H9 (cell line): Measurements from ENCODE around the gene CCDC9B. TPM values are rescaled to one million over a fixed set of nuclear protein-coding genes. Genes with fewer than 3 reads are reported as not detected.

Source experiments
- DNase-seq: peaks from one replicate; pipeline ENCODE4 v3.0.0-alpha.2; 2017
- H2AFZ ChIP-seq: one replicate; pipeline ENCODE4 v1.6.1; 2013; ENCODE audit warnings: mild to moderate bottlenecking, low read length, control low read depth, moderate library complexity
- H2AK5ac ChIP-seq: 2 replicates; pipeline ENCODE4 v1.6.1; 2013; ENCODE audit warnings: low read length, control low read depth, mixed read lengths; ENCODE audit not compliant: insufficient read length
- H2BK120ac ChIP-seq: one replicate; pipeline ENCODE4 v1.6.1; 2013; ENCODE audit warnings: low read depth, mild to moderate bottlenecking, low read length, control low read depth, inconsistent platforms; ENCODE audit not compliant: poor library complexity, severe bottlenecking
- H2BK12ac ChIP-seq: 2 replicates; pipeline ENCODE4 v1.6.1; 2013; ENCODE audit warnings: low read length, control low read depth, mixed read lengths, low read depth; ENCODE audit not compliant: insufficient read length
- H2BK15ac ChIP-seq: 2 replicates; pipeline ENCODE4 v1.6.1; 2013; ENCODE audit warnings: low read depth, low read length, control low read depth
- H2BK20ac ChIP-seq: one replicate; pipeline ENCODE4 v1.6.1; 2013; ENCODE audit warnings: low read depth, mild to moderate bottlenecking, low read length, control low read depth, inconsistent platforms; ENCODE audit not compliant: poor library complexity, severe bottlenecking
- H2BK5ac ChIP-seq: 2 replicates; pipeline ENCODE4 v1.6.1; 2013; ENCODE audit warnings: low read length, control low read depth, mixed read lengths; ENCODE audit not compliant: insufficient read length
- H3K14ac ChIP-seq: 2 replicates; pipeline ENCODE4 v1.6.1; 2013; ENCODE audit warnings: low read length, control low read depth; ENCODE audit not compliant: insufficient read depth
- H3K18ac ChIP-seq: 2 replicates; pipeline ENCODE4 v1.6.1; 2013; ENCODE audit warnings: low read depth, mild to moderate bottlenecking, mixed read lengths, low read length, control low read depth; ENCODE audit not compliant: insufficient read length
- H3K23ac ChIP-seq: 2 replicates; pipeline ENCODE4 v1.6.1; 2013; ENCODE audit warnings: low read length, control low read depth, mixed read lengths, low read depth; ENCODE audit not compliant: insufficient read length
- H3K23me2 ChIP-seq: 2 replicates; pipeline ENCODE4 v1.6.1; 2013; ENCODE audit warnings: low read depth, mild to moderate bottlenecking, mixed read lengths, low read length, control low read depth; ENCODE audit not compliant: insufficient read length, poor library complexity, severe bottlenecking
- H3K27ac ChIP-seq: 2 replicates; pipeline ENCODE4 v1.5.1; 2013; ENCODE audit warnings: low read length, control low read depth, mixed read lengths, low read depth; ENCODE audit not compliant: insufficient read length
- H3K27me3 ChIP-seq: 2 replicates; pipeline ENCODE4 v1.6.1; 2013; ENCODE audit warnings: low read length, control low read depth, inconsistent platforms; ENCODE audit not compliant: insufficient read depth
- H3K4ac ChIP-seq: 2 replicates; pipeline ENCODE4 v1.6.1; 2013; ENCODE audit warnings: low read depth, mild to moderate bottlenecking, control low read depth, inconsistent platforms, low read length, moderate library complexity
- H3K4me1 ChIP-seq: 2 replicates; pipeline ENCODE4 v1.6.1; 2013; ENCODE audit warnings: low read length, control low read depth, inconsistent platforms; ENCODE audit not compliant: insufficient read depth
- H3K4me2 ChIP-seq: 2 replicates; pipeline ENCODE4 v1.6.1; 2013; ENCODE audit warnings: low read length, control low read depth, mixed read lengths; ENCODE audit not compliant: insufficient read length, insufficient read depth
- H3K56ac ChIP-seq: 2 replicates; pipeline ENCODE4 v1.6.1; 2013; ENCODE audit warnings: low read depth, mild to moderate bottlenecking, mixed read lengths, low read length, control low read depth; ENCODE audit not compliant: insufficient read length
- H3K79me1 ChIP-seq: 2 replicates; pipeline ENCODE4 v1.6.1; 2013; ENCODE audit warnings: low read depth, mild to moderate bottlenecking, moderate library complexity, low read length, control low read depth, inconsistent platforms; ENCODE audit not compliant: insufficient read depth, poor library complexity, severe bottlenecking
- H3K79me2 ChIP-seq: 2 replicates; pipeline ENCODE4 v1.6.1; 2013; ENCODE audit warnings: low read length, control low read depth, inconsistent platforms; ENCODE audit not compliant: insufficient read depth
- H3K9ac ChIP-seq: 2 replicates; pipeline ENCODE4 v1.6.1; 2013; ENCODE audit warnings: low read length, control low read depth, mixed read lengths; ENCODE audit not compliant: insufficient read length; ENCODE audit errors: extremely low read depth
- H3K9me3 ChIP-seq: one replicate; pipeline ENCODE4 v1.6.1; 2013; ENCODE audit warnings: low read depth, low read length, inconsistent platforms; ENCODE audit not compliant: control insufficient read depth
- H3T11ph ChIP-seq: one replicate; pipeline ENCODE4 v1.6.1; 2013; ENCODE audit warnings: mild to moderate bottlenecking, low read length, control low read depth, inconsistent platforms
- H4K20me1 ChIP-seq: one replicate; pipeline ENCODE4 v1.6.1; 2013; ENCODE audit not compliant: control insufficient read depth, insufficient read length, insufficient read depth
- H4K5ac ChIP-seq: 2 replicates; pipeline ENCODE4 v1.6.1; 2013; ENCODE audit warnings: low read depth, mild to moderate bottlenecking, mixed read lengths, low read length, control low read depth; ENCODE audit not compliant: insufficient read length
- H4K8ac ChIP-seq: replicated peaks from 2 replicates; pipeline ENCODE4 v1.6.1; 2013; ENCODE audit warnings: low read length, control low read depth, mixed read lengths, low read depth; ENCODE audit not compliant: insufficient read length
- H4K91ac ChIP-seq: 2 replicates; pipeline ENCODE4 v1.6.1; 2013; ENCODE audit warnings: low read depth, mild to moderate bottlenecking, moderate library complexity, mixed read lengths, low read length, control low read depth; ENCODE audit not compliant: insufficient read length
- H3K27ac Mint-ChIP-seq, 3 experiments: 2 replicates in 2 of 3; 3 replicates in 1 of 3; pipeline ENCODE4 v1.8.0; 2020 to 2021; ENCODE audit warnings: mixed read lengths in 3 of 3, mild to moderate bottlenecking in 1 of 3, moderate library complexity in 1 of 3
- H3K27me3 Mint-ChIP-seq: 2 replicates; pipeline ENCODE4 v1.8.0; 2021; ENCODE audit warnings: low read depth, mild to moderate bottlenecking, moderate library complexity, mixed read lengths
- H3K36me3 Mint-ChIP-seq, 3 experiments: 2 replicates in 2 of 3; 3 replicates in 1 of 3; pipeline ENCODE4 v1.8.0; 2020 to 2021; ENCODE audit warnings: low read depth in 3 of 3, mixed read lengths in 3 of 3; ENCODE audit not compliant: insufficient read depth in 1 of 3
- H3K4me1 Mint-ChIP-seq, 2 experiments: 2 replicates each; pipeline ENCODE4 v1.8.0; 2020; ENCODE audit warnings: mixed read lengths in 2 of 2
- H3K4me3 Mint-ChIP-seq, 2 experiments: 2 replicates in 1 of 2; 3 replicates in 1 of 2; pipeline ENCODE4 v1.8.0; 2020 to 2021; ENCODE audit warnings: mild to moderate bottlenecking in 2 of 2, mixed read lengths in 2 of 2, moderate library complexity in 1 of 2
- H3K9me3 Mint-ChIP-seq, 2 experiments: 2 replicates in 1 of 2; 3 replicates in 1 of 2; pipeline ENCODE4 v1.8.0; 2020; ENCODE audit warnings: mild to moderate bottlenecking in 2 of 2, mixed read lengths in 2 of 2, moderate library complexity in 1 of 2
- CTCF ChIP-seq: fragments of 200-600 bp; sonication (generic); conservative IDR thresholded peaks from 3 replicates; pipeline ENCODE4 v1.8.0; 2021; ENCODE audit warnings: antibody characterized with exemption, mild to moderate bottlenecking
- WGBS: extraction: QIAGEN DNeasy Blood & Tissue Kit; methylation state at CpG from one replicate; pipeline ENCODE4 v1.1.7; 2013; ENCODE audit warnings: missing lambda C conversion rate, low lambda C conversion rate, mixed read lengths; ENCODE audit not compliant: insufficient read length; ENCODE audit errors: extremely low coverage; 5-methylcytosine and 5-hydroxymethylcytosine counted together
- total RNA-seq: library from RNA; stranded (reverse); gene quantifications from 2 replicates; pipeline ENCODE4 v1.2.1, GENCODE V29; 2021

Gene CCDC9B
- total RNA-seq, 1 experiment from 2014 or later: 0.48 TPM

DNA sequence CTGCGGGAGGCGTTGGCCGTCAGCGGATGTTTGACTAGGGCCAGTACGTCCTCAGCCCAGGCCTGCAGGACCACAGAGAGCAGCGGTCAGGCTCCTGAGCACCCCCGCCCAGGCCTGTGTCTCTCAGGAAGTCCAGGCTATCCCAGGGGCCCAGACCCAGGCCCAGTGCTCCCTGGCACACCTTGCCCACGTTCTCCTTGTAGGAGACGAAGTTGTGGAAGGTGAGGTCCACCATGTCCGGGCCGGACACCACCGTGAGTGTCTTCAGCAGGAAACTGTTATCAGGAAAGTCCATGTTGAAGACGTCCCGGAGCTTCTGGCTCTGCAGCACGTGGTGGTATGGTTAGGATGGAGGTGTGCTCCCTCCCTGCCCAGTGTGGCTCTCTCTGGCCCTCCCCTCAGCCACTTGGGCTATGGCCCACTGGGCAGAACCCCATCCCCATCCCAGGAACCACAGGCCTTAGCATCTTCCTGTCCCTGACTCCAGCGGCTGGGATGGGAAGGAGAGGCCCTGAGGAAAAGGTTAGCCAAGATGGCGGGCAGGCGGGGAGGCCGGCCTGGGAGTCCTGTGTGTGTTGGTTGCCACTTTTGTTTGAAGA is 38.4 kb downstream of the CCDC9B start:
- no peak overlapping the region for H3K9ac ChIP-seq
- H3K9me3 ChIP-seq: no peaks in the 10 kb centered on the region
- TF ChIP-seq CTCF: no peak
- H3K4ac ChIP-seq: no peak overlapping the region
- H3K27me3 ChIP-seq: no peaks in the 10 kb centered on the region
- no peak overlapping the region for H3K56ac ChIP-seq
- H4K8ac ChIP-seq: no peak overlapping the region
- no peak overlapping the region for H3K4me2 ChIP-seq
- H2BK20ac ChIP-seq: no peak overlapping the region
- H4K20me1 ChIP-seq: no peaks in the 10 kb centered on the region
- no peak overlapping the region for H2AK5ac ChIP-seq
- no peak for DNase-seq
- no peak overlapping the region for H2BK5ac ChIP-seq
- peaks cover 17% of the 10 kb centered on the region for H3K27me3 Mint-ChIP-seq
- 0 out of 2 replicates have a peak overlapping the region, but pooled peaks have one; percentile 14 for H2BK15ac ChIP-seq
- H4K91ac ChIP-seq: no peak overlapping the region
- peaks cover 2% of the 10 kb centered on the region; the same call in 1 of the 2 replicates for H3K4me1 ChIP-seq
- no peak overlapping the region for H3K27ac ChIP-seq
- no peak overlapping the region for H2AFZ ChIP-seq
- no peaks in the 10 kb centered on the region for H3K79me1 ChIP-seq
- H3K4me1 Mint-ChIP-seq: peaks cover 19 to 25% of the 10 kb centered on the region in 2 experiments
- H3K27ac Mint-ChIP-seq: no peak overlapping the region
- H3T11ph ChIP-seq: no peak overlapping the region
- WGBS: no CpG with 5 or more reads among the region's 19 CpGs
- no peak overlapping the region for H4K5ac ChIP-seq
- H3K36me3 Mint-ChIP-seq: peaks cover 2 to 16% (median 5%) of the 10 kb centered on the region in 3 experiments; a peak in 5 of 7 replicates
- no peaks in the 10 kb centered on the region for H3K23me2 ChIP-seq
- H3K23ac ChIP-seq: no peak overlapping the region
- H2BK120ac ChIP-seq: no peak overlapping the region
- H2BK12ac ChIP-seq: no peak overlapping the region
- no peaks in the 10 kb centered on the region for H3K79me2 ChIP-seq
- H3K4me3 Mint-ChIP-seq: no peak overlapping the region; a peak in 1 of 5 replicates
- peaks cover 15% of the 10 kb centered on the region in 2 experiments for H3K9me3 Mint-ChIP-seq
- H3K14ac ChIP-seq: peak overlapping the region; percentile 52; the same call in 1 of the 2 replicates
- peak overlapping the region; percentile 2 for H3K18ac ChIP-seq
